Measurements from ENCODE around the gene GSTA4.

DNA sequence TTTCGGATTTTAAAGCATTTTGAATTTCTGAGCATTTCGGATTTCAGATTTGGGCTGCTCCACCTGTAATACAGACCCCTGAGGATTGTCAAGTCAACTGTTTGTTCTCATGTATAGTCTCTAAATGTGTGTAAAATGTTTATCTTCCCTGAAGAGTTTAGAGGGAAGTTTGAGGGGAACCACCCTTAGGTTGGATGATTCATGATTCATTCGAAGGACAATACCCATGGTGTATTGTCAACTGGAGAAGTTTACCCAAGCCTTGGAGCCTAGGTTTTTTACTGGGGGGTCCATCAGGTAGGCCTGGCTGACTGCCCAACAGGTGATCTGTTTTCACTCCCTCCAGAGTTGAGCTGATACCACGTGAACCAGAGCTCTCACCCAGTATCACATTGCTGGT is 18.9 kb downstream of the GSTA4 start:
- no peak for TF ChIP-seq POLR2A (IDR thresholded peaks at IDR 0.05)
- TF ChIP-seq, protein P1, sequence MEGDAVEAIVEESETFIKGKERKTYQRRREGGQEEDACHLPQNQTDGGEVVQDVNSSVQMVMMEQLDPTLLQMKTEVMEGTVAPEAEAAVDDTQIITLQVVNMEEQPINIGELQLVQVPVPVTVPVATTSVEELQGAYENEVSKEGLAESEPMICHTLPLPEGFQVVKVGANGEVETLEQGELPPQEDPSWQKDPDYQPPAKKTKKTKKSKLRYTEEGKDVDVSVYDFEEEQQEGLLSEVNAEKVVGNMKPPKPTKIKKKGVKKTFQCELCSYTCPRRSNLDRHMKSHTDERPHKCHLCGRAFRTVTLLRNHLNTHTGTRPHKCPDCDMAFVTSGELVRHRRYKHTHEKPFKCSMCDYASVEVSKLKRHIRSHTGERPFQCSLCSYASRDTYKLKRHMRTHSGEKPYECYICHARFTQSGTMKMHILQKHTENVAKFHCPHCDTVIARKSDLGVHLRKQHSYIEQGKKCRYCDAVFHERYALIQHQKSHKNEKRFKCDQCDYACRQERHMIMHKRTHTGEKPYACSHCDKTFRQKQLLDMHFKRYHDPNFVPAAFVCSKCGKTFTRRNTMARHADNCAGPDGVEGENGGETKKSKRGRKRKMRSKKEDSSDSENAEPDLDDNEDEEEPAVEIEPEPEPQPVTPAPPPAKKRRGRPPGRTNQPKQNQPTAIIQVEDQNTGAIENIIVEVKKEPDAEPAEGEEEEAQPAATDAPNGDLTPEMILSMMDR (IDR thresholded peaks at IDR 0.05): no peak

Measured in heart left ventricle (tissue), 13 donors.